ENCODE data around the gene JMJD8. TPM values are rescaled to one million over a fixed set of nuclear protein-coding genes. Genes with fewer than 3 reads are reported as not detected.

The JMJD8 gene
- total RNA-seq, 2 donors from 2014 or later, result 40.7 to 72.1 TPM

DNA sequence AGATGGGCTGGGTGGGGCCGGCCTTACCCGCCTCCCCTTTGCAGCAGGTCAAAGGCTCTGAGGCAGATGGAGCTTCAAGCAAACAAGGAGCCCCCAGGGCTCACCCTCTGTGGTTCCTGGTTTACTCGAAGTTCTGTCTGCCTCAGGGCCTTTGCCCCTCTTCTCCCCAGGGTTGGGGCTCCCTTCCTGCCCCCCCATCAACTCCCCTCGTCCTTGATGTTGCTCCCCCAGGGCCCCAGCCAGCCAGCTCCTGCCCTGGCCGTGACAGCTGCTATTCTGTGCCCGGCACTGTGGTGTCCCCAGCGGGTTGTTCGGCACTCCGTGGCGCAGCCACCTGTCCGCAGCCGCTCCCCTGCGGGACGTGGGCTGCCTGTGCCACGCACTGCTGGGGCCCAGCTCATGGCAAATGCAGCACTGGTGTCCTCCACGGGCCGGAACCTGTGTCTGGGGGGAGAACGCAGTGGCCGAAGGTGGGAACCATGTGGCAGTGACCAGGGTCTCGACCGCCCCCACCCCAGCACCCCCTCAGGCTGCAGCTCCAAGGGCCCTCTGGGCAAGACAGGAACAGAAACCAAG lies 26.5 kb upstream of the JMJD8 start:
- no peak overlapping the region for H3K9ac ChIP-seq (ENCODE audit: low read depth in 2 of 2, low read length in 2 of 2)
- TF ChIP-seq CTCF (IDR thresholded peaks at IDR 0.05), result no peak
- H3K4me1 ChIP-seq, result peaks cover 5% of the 10 kb centered on the region
- intact Hi-C loops (cut with DNase I), result loop anchor here (5.0 kb wide), 1 partner anchor 347 kb away; no protein-coding TSS in a partner anchor
- peaks cover 37% of the 10 kb centered on the region for H3K27me3 ChIP-seq
- no peak overlapping the region for H3K4me3 ChIP-seq
- H3K27ac ChIP-seq, result no peak overlapping the region
- no peaks in the 10 kb centered on the region for H3K36me3 ChIP-seq
- DNase-seq, result no peak
- H3K9me3 ChIP-seq, result no peaks in the 10 kb centered on the region

GRCh38 chr16:709566-710499 lies 25.7 kb upstream of the JMJD8 start:
- no peak for TF ChIP-seq CTCF (IDR thresholded peaks at IDR 0.05)
- Histone ChIP-seq H3K27me3 (peaks cover 43% of the 10 kb centered on the region), H3K27ac (no peak overlapping the region), H3K36me3 (no peaks in the 10 kb centered on the region), H3K4me3 (no peak overlapping the region), H3K9ac (ENCODE audit: low read depth in 2 of 2, low read length in 2 of 2) (no peak overlapping the region), H3K4me1 (peaks cover 5% of the 10 kb centered on the region), H3K9me3 (no peaks in the 10 kb centered on the region)
- intact Hi-C loops (cut with DNase I), result loop anchor here (5.0 kb wide), 1 partner anchor 347 kb away; no protein-coding TSS in a partner anchor
- no peak for DNase-seq

DNA sequence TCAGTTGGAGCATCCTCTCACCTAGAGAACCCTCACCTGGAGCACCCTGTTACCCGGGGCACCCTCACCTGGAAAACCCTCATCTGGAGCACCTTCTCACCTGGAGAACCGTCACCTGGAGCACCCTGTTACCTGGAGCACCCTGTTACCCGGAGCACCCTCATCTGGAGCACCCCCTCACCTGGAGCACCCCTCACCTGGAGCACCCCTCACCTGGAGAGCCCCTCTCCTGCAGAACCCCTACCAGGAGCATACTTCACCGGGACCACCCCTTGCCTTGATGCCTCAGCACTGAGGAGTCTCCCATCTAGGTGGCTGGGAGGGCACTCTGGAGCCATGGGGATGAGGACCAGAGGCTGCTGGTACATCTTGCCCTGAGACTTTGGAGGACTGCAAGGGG lies 24.8 kb upstream of the JMJD8 start:
- H3K4me1 ChIP-seq, result no peaks in the 10 kb centered on the region
- H3K9me3 ChIP-seq, result no peaks in the 10 kb centered on the region
- DNase-seq, result no peak
- peaks cover 52% of the 10 kb centered on the region for H3K27me3 ChIP-seq
- intact Hi-C loops (cut with DNase I), result no loop called here
- H3K4me3 ChIP-seq, result no peak overlapping the region
- TF ChIP-seq CTCF (IDR thresholded peaks at IDR 0.05), result no peak
- no peak overlapping the region for H3K27ac ChIP-seq
- no peaks in the 10 kb centered on the region for H3K36me3 ChIP-seq
- no peak overlapping the region for H3K9ac ChIP-seq (ENCODE audit: low read depth in 2 of 2, low read length in 2 of 2)

GRCh38 chr16:708019-708418 lies 23.9 kb upstream of the JMJD8 start:
- no peak for DNase-seq
- intact Hi-C loops (cut with DNase I), result no loop called here
- Histone ChIP-seq H3K9ac (ENCODE audit: low read depth in 2 of 2, low read length in 2 of 2) (no peak overlapping the region), H3K27me3 (peaks cover 61% of the 10 kb centered on the region), H3K27ac (no peak overlapping the region), H3K4me3 (no peak overlapping the region), H3K36me3 (no peaks in the 10 kb centered on the region), H3K4me1 (no peaks in the 10 kb centered on the region), H3K9me3 (no peaks in the 10 kb centered on the region)
- no peak for TF ChIP-seq CTCF (IDR thresholded peaks at IDR 0.05)

DNA sequence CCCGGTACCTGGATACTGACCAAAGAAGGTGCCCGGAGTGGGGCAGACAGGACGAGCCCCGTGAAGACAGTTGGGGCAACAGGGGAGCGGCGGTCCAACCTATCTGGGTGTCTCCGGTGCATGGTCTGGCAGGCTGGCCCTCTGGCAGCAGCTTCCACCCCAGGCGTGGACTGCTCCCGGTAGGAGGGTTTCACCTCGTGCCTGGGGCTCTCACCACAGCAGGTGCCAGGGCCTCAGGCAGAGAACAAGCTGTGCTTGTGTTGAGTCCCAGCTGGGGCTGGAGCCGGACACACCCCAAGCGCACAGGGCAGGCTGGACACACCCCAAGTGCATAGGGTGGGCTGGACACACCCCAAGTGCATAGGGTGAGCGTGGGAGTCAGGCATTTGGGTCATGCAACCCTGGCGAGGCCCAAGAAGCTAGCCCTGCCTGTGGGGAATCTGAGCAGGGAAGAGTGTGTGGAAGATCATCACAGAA lies 23.0 kb upstream of the JMJD8 start:
- no peak for DNase-seq
- TF ChIP-seq CTCF (IDR thresholded peaks at IDR 0.05), result no peak
- Histone ChIP-seq H3K4me3 (no peak overlapping the region), H3K36me3 (no peaks in the 10 kb centered on the region), H3K4me1 (no peaks in the 10 kb centered on the region), H3K27ac (no peak overlapping the region), H3K9ac (ENCODE audit: low read depth in 2 of 2, low read length in 2 of 2) (no peak overlapping the region), H3K27me3 (peaks cover 70% of the 10 kb centered on the region), H3K9me3 (no peaks in the 10 kb centered on the region)
- intact Hi-C loops (cut with DNase I), result no loop called here
